Prostate gland (tissue), 2 donors: ENCODE data around the gene PSMB10.

ENCODE experiments used
- POLR2A ChIP-seq: fragments of 450-650 bp; IDR thresholded peaks from one replicate; pipeline ENCODE4 v1.6.1; 2016; ENCODE audit warnings: antibody characterized with exemption, mild to moderate bottlenecking
- POLR2AphosphoS5 ChIP-seq: sonication (generic); formaldehyde crosslinking; IDR thresholded peaks from one replicate; pipeline ENCODE4 v1.6.1; 2017; ENCODE audit warnings: antibody characterized with exemption
- TF ChIP-seq, protein P1 (sequence below), 4 experiments: fragments of 200-600 bp in 2 of 4; fragments of 450-650 bp in 2 of 4; sonication (generic) in 2 of 4; IDR thresholded peaks; 1 replicate in 3 of 4; 2 replicates in 1 of 4; pipeline ENCODE4 v1.5.1; 2016 to 2019; ENCODE audit warnings: antibody characterized with exemption in 4 of 4, mild to moderate bottlenecking in 2 of 4, moderate library complexity in 2 of 4

DNA sequence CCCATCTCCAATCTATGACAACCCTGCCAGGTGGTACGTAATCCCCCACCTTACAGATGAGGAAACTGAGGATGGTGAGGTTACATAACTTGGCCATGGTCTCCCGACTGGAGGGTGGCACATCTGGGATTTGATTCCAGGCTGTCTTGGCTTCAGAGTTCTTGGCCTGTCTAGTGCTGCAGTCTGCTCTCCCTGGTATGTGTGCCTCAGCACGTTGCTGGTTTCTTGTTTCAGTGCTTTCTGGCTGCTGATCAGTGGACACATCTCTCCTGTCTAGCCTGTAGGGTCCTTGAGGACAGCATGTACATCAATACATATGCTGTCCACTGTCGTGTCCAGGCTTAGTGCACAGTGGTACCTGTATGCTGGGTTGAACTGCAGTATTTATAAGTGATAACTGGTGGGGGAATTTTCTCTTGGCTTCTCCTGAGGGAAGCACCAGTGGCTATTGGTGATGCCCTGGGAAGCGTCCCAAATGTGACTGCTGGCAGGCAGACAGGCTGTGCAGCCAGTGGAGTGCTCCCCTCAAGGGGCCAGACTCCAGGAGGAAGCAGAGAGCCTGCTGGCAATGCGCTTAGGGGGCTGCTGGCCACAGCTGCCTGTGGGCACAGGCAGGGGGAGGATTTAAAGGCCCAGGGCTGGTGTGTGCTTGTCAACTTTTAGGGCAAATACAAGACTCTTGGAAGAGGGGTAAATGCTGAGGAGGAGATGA lies 19.4 kb downstream of the PSMB10 start:
- no peak for TF ChIP-seq POLR2AphosphoS5
- TF ChIP-seq POLR2A = no peak
- TF ChIP-seq, protein P1, sequence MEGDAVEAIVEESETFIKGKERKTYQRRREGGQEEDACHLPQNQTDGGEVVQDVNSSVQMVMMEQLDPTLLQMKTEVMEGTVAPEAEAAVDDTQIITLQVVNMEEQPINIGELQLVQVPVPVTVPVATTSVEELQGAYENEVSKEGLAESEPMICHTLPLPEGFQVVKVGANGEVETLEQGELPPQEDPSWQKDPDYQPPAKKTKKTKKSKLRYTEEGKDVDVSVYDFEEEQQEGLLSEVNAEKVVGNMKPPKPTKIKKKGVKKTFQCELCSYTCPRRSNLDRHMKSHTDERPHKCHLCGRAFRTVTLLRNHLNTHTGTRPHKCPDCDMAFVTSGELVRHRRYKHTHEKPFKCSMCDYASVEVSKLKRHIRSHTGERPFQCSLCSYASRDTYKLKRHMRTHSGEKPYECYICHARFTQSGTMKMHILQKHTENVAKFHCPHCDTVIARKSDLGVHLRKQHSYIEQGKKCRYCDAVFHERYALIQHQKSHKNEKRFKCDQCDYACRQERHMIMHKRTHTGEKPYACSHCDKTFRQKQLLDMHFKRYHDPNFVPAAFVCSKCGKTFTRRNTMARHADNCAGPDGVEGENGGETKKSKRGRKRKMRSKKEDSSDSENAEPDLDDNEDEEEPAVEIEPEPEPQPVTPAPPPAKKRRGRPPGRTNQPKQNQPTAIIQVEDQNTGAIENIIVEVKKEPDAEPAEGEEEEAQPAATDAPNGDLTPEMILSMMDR (IDR thresholded peaks at IDR 0.05) = no peak
